NCI-H748 (cell line): Measurements from ENCODE around the gene GAGE13.
"Not testable (repeated sequence)": the region's sequence is repeated elsewhere in the genome, so short reads cannot be mapped to it uniquely, and the experiment has no call there.

Source experiments
- DNase-seq: peaks from one replicate; lab custom pipeline; 2025; ENCODE audit not compliant: unreplicated experiment; lab: John Stamatoyannopoulos, UW

The GAGE13 gene

DNA sequence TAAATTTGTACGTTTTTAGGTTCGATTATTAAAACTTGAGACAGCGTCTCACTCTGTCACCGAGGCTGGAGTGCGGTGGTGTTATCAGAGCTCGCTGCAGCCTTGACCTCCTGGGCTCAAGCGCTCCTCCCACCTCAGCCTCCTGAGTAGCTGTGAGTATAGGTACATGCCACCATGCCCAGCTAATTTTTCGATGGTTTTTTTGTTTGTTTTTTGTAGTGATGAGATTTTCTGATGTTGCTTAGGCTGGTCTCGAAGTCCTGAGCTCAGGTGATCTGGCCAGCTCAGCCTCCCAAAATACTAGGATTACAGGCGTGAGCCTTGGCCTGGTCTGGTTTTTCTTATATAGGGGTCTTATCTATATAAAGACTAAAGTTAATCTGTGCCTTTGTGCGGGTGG is 961 bp upstream of the GAGE13 start:
- not testable (repeated sequence) for DNase-seq

- DNase-seq: not testable (repeated sequence)
These were observed 459 bp downstream of the GAGE13 start for GRCh38 chrX:49331841-49332240.

DNA sequence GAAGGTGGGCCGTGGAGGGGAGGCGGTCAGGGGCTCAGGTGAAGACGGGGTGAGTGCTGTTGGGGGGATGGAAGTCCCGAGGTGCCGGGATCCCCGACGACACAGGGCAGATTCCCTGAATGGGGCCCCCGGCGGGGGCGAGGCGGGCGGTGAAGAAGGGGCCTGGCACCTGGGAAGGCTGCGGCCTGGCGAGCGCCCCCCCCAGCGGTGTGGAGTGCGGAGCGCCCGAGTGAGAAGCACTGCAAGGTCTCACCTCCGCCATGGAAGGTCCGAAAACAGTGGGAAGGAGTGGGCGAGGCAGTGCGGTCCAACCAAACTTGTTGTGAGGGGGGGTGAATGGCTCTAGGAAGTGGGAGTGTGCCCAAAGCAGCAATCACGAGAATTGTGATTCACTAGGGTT is 10.1 kb downstream of the GAGE13 start:
- DNase-seq: not testable (repeated sequence)

- not testable (repeated sequence) for DNase-seq
These were observed 13.3 kb downstream of the GAGE13 start for GRCh38 chrX:49344496-49345175.

- DNase-seq: not testable (repeated sequence)
These were observed 14.0 kb downstream of the GAGE13 start for GRCh38 chrX:49345402-49345801.

DNA sequence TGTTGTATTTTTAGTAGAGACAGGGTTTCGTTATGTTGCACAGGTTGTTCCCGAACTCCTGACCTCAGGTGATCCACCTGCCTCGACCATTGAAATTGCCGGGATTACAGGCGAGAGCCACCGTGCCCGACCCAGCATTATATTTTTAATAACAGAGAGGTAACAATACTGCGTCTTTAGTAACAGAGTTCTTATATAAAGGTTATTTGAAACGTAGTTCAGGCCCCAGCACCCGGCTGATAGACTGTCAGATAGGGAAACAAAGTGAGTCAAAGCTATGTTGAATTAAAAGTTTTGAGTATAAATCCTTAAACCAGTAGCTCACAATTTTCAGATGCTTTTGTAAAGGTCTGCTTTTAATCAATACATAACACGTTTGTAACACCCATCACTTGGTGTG is 14.8 kb downstream of the GAGE13 start:
- not testable (repeated sequence) for DNase-seq
